Right cardiac atrium (tissue), 5 donors: ENCODE results near the gene SCN7A. TPM values are rescaled to one million over a fixed set of nuclear protein-coding genes. Genes with fewer than 3 reads are reported as not detected.

ENCODE experiments used
- polyA plus RNA-seq: library from polyadenylated mRNA; stranded (reverse); fragments of 200-250 nt; gene quantifications from one replicate; pipeline ENCODE4 v1.2.3, GENCODE V29; 2013
- total RNA-seq, 4 donors: library from RNA; stranded (reverse); fragmentation: NEBNext Ultra II Directional; extraction: Animal tissue kit (Norgen Biotek cat#: 25700); gene quantifications; one replicate each; pipeline ENCODE4 v1.2.1, GENCODE V29; 2021
- donor health status: healthy with polysubstance abuse.
- donor health status: DM: no; HTN: yes; CAD: no.
- donor health status: DM: no; HTN: no; CAD: no.
- donor health status: DM: no; HTN: yes; CAD: no; lungs with severe emphysema.
- donor health status: DM: yes; HTN: yes; CAD: no.

Gene SCN7A
- total and polyA plus RNA-seq, 5 donors: 9.4 to 28.5 (median 23.0) TPM

Other genes starting within 250 kb of the SCN7A start
- 1 to 10 TPM in 3 of 4 donors, under 1 TPM in 1; 0.71 to 1.5 (median 1.2) TPM for gene SCN9A, start 118.3 kb downstream of the SCN7A start, total RNA-seq
- gene SCN9A, start 118.3 kb downstream of the SCN7A start, polyA plus RNA-seq: 0.43 TPM